Germinal center (tissue), 1 donor: Measurements from ENCODE around the gene PDGFC.

Experiments
- DNase-seq: peaks from one replicate; pipeline ENCODE4 v3.0.0; 2012; ENCODE audit warnings: mixed read lengths, low spot score

Gene PDGFC, protein sequence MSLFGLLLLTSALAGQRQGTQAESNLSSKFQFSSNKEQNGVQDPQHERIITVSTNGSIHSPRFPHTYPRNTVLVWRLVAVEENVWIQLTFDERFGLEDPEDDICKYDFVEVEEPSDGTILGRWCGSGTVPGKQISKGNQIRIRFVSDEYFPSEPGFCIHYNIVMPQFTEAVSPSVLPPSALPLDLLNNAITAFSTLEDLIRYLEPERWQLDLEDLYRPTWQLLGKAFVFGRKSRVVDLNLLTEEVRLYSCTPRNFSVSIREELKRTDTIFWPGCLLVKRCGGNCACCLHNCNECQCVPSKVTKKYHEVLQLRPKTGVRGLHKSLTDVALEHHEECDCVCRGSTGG

DNA sequence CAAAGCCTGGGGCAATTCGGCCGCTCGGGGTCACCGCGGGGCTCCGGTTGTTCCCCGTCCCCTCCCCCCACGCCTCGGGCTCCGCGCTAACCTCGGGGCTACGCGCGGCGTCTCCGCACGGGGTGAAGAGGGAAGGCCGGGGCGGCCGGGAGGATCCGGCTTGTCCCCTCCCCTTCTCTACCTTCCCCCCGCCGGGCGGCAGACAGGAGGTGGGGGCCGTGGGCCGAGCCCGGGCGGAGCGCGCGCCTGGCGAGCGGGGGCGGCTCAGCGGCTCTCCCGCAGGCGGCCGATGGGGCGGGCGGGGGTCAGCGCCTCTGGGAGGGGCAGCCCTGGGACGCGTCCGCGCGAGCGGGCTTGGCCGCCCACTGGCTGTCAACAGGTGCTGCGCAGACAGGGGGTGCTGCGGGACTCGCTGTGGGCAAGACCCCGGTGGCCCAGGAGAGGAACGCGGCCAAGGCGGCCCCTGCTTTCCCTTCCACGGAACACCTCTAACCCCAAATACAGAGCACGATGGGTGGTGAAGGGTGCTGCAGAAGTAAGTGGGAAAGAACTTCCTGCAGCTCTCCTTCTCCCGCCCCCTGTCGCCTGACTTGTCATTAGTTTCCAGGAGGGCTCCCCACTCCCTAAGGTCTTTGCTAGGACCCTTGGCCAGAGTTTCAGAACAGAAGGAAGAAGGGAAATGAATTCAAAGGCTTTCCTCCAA lies at the start of gene PDGFC:
Gene PDGFC, minus strand, starts transcription at position 124 of the 703 bp plus-strand sequence. CDS start 896 bp downstream, outside the sequence.
- DNase-seq, result peak; percentile 5

DNA sequence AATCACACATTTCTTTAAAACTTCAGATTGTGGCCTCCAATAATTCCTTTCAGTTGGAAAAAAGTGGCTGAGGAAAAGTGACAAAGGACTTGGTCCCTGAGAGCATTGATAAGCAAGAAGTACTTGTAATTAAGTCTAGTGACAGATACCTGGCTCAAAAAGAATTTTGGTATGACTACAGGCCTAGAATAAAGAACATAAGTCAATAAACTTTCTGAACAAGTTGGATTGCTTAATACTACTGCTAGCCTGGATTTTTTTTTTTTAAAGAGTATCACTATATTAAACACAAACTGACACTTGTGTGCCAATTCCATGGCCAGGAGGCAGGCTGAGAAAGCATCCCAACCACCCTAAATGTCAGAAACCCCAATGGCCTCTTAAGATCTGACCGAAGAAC lies 49.3 kb upstream of the PDGFC start:
- no peak for DNase-seq

DNA sequence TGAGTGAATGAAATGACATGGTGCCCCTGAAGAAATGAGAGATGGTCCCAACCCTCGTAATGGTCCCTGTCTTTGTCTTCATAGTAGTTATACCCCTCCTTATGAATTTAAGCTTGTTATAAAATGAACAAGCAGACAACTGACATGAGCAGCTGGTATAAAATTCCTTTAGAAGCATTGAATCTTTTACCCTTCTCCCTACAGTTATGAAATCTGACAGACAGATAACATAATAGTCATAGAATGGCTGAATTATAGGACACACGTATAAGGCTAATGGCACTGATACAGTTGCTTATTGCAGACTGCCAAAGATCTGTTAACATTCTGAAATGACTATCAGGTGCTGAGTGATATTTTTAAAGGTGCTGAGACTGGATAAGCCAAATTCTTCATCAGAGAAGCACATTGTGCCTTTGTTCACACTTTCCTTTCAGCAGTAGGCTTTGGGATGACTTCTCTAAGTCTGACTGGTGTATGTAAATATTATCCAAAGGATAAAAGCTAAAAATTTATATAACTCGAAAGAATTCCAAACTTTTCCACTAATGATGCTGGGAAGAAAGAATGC lies 47.4 kb upstream of the PDGFC start:
- DNase-seq, result no peak

DNA sequence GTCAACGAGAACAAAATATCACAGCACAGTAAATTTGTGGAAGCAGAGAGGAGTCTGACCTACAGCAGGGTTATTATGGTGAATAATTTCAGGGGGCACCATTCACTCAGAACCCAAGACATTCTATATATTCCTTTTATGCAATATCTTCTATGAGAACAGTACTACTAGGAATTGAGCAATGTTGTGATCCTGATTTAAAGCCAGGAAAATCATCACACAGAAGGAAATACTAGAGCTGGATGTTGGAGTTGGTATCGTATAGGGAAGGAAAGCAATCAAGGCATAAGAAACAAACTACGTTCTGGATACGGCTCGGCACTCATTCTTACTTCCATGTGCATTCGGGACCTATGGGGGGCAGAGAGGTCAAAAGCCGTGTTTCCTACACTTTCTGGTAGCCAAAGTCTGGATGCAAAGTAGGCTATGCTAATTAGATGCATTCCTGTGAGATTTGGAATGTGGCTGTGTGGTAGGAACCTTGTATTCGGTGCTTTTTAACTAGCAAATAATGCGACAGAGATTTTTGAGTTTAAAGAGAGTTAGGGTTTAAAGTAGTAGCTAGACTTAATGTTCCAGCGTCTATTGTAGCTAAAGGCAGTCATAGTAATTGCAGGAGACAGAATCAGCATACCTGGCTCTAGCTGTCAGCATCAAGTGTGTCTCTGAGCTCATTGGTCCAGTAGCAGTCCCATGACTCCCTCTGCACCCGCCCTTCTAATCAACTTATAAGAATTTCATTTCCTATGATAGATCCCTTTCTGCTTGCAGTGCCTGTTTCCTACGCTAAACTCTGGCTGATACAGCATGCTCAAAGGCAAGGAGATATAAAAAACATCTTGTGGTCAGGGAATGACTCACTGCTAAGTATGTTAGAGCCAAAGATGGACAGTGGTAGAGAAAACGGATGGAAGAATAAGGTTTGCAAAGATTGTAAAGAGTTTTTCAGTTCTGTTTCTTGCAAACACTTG lies 43.3 kb upstream of the PDGFC start:
- no peak for DNase-seq

DNA sequence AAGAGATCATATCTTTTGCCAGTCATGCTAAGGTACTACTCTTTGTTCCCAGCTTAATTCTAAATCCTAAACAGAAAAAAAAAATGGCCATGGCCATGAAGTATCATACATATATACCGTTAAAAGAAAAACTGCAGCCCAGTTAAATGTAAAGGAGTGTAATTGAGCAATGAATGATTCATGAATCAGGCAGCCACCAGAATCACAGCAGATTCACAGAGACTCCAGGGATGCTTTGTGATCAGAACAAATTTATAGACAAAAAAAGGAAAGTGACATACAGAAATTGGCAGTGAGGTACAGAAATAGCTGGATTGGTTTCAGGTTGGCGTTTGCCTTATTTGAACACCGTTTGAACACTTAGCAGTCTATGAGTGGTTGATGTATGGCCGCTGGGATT lies 42.1 kb upstream of the PDGFC start:
- no peak for DNase-seq

DNA sequence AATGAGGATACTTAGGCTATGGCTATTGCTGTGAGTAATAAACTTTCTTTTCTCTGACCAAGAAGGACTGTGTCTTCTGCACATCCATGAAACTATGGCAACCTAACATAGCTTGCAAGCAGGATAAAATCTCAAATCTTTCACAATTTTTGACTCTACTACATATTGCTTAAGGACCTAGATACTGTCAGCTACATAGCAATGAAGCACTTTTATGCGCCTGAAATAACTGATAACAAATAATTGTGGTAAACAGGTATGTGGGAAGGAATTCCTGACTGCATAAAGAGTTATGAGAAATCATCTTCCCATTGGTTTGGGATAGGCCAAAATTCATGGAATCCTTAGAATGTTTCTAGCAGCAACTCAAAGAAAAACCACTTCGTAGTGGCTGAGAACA lies 41.2 kb upstream of the PDGFC start:
- DNase-seq, result no peak

DNA sequence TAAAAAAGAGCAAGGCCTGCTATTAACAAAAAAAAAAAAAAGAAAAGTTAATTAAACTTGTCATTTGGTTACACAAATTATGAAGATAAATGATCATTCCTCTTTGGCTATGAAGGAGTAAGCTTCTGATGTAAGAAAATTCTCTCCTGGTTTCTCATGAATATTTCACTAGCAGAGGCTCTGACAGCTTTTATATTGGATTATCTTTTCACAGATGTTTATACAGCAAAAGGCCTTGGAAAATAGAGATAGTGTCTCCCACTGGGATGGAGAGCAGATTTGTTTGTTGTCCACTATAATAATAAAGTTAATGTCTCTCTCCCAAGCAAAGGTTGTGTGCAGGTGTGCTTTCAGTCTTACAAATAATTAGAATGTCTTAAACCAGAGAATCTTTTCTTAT lies 40.7 kb upstream of the PDGFC start:
- no peak for DNase-seq

DNA sequence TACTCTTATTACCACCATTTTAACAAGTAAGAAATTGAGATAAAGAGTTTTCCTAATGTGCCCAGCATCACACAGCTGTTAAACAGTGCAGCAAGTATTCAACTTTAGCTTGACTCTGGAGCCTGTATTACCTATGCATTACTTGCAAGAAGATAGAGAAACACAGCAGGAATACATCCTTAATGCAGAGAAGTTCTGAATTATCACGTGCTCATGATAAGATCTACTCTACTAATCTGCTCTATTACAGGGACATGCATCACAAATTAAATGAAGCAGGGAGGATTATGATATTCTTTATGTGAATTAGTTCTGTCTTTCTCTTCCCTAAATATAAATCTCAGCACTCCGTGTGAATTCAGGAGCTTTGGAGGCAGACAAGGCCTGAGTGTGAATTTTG lies 39.0 kb upstream of the PDGFC start:
- no peak for DNase-seq

DNA sequence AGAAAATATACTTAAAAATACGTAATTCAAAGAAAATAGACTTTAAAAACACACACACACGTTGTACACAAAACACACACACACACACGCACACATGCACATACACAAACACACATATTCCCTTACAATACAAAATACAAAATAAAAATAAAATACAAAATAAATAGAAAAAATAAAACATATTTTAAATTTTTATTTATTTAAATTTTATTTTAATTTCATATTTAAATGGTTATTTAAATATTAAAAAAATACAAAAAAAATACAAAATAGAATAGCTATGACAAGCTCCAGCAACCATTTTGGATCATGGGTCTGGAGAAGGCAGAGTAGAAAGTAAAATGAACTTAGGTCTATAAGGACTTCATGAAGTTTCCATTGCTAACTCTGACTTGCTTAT lies 34.2 kb upstream of the PDGFC start:
- DNase-seq, result no peak

DNA sequence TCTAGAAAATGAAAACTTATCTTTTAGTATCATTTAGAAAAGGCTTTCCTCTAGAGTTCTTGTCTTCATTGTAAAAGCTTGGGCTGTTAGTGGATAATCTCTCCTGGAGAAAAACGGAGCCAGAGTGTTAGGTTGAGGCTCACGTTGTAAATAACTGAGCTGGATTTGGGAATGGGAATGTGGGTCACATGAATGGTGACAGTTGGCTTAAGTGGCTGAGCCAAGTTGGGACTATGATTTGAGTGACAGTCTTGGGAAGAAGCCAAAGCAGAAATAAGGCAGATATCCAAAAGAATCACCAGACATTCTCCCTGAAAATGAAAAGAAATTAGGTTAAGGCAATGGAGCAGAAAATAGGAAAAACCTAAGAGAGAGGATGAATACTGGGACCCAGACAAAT lies 33.6 kb upstream of the PDGFC start:
- DNase-seq, result no peak

DNA sequence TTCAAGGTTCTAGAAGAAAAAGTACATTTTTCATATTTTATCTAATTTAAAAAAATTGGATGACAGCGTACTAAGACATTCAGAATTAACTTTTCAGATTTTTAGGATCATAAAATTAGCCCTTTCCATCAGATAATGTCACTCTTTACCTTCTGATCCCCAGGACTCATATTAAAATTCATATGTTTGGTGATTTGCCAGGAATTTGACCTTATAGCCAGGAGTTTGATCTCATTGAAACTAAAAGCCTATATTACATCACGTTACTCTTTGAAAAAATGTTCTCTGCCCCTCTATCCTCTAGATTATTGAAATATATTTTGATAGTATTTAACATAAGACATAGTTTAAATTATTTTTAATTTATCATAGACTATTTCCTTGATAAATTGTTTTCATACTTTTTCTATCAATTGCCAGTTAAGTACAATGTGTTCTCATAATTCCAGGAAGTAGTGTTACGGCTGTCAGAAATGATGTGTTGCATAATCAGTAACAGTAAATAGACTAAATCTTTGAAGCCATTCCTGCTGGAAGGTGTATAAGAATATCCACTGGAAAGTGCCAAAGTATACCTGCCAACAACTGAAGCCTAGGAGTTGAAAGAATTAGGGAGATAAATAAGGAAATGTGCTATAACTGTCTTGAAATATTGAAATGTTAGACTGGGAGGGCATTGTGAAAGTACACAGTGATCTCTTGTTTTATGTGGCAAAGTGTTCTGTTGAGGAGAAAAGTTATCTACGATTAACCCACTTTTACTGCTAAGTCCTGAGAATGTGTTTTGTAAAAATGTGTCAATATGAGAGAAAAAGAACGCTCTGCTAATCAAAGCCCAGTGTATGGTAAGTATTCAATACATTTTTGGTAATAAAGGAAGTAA lies 32.9 kb upstream of the PDGFC start:
- DNase-seq, result no peak

DNA sequence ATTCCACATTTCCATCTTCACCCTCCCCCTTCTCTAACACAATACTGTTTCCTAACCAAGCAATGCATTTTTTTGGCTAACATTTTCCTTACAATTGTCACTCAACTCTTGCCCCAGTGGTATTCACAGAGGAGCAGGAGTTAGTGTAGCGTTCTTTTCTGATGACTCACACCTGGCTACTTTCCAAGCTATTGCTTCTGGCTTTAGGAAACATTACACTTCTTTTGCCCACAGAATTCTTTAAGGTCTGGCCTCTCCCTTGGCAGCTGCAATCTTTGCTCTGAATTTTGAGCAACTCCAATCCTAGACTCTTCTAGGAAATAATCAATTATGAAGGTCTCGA lies 27.5 kb upstream of the PDGFC start:
- DNase-seq, result no peak

DNA sequence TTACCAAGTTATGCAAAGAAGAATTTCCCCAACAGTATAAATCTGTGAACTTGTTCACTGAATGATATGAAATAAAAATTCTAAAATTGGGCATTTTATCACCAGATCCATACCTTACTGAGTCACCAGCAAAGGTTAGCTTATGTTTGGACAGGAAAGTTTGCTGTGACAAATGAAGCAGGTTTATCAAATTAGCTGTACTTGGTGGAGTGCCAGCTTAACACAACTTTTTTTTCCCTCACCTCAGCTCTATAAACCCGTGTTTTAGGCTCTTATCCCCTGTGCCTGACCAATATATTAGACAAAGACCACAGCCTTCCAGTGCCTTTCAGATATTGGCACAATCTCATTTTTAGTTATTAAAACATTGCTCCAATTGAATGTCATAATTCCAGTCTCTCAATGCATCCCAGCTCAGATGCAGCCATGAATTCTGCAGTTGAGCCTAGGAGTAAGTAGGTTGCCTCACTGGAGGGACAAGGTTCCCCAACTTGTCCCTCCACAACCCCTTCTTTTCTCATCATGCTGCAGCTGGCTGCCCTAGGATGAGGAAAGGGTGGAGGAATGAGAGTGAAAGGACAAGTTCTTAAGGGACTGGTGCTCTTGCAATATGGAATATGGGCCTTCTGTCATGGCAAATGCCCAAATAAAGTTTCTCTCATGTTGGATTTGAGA lies 27.0 kb upstream of the PDGFC start:
- no peak for DNase-seq

DNA sequence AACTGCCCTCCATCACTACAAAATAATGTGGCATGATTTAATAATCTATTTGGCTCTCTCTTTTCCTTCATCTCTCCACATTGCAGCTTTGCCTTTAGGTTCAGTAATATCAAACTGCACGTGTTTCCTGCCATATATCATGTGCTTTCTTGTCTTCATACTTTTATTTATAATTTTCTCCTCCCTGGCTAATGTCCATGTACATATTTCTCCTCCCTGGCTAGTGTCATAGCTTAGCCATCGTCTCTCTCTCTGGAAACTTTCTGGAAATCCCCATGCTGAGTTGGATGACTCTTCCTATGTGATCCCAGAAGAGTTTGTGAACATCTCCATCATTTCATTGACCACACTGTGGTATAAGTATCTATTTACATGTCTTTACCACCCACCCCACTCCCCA lies 21.3 kb upstream of the PDGFC start:
- DNase-seq, result no peak

DNA sequence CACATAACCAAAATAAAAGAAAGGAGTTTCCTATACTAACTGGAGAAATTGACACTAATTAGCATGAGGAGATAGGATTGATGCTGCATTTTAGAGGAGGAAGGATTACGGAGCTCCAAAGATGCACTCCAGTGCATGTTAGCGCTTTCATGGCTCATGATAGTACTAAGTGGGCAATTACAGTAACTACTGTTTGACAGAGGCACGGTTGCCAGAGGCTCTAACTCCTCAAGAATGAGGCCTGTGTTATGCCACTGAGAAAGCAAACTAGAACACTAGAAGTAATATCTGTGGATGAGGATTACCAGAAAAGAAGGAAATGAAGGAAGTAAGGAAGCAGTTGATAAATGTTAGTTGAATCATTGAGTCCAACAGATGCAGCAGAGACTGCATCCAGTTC lies 19.6 kb upstream of the PDGFC start:
- no peak for DNase-seq

DNA sequence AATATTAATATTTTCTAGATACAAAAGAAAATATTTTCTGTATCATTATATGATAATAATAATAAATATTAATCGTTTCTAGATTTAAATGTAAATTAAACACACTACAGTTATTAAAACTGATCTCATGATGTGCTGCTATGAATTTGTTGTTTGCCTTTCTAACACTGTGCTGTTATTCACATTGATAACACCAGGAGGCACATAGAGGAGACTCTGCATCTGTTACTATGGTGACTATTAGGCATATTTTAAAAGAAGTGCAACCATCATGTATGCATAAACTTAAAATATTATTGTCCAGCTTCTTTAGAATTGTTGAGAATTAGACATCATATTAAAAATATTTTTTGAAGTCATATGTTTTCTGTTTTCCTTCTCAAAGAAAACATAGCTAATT lies 11.8 kb upstream of the PDGFC start:
- no peak for DNase-seq

DNA sequence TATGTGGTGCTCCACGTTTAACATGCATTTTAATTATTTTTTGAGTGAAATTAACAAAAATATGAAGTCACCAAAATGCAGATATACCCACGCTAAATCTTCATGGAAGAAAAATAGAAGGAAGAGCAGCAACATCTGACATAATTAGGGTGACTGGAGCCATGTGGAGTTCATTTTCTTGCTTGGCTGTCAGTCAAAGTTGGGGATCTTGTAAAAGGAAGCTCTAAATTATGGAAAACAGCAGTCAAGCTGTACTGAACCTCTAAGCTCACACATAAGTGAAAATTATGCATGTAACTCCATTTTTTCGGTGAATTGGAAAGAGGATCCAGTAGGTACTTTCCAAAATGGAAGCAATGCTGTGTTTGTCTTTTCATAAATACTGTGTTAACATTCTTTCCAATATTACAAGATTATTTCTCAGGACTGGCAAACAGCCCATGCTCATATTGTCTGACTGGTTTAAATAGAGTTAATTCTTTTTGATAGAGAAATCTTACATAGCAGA lies 9.7 kb upstream of the PDGFC start:
- no peak for DNase-seq

DNA sequence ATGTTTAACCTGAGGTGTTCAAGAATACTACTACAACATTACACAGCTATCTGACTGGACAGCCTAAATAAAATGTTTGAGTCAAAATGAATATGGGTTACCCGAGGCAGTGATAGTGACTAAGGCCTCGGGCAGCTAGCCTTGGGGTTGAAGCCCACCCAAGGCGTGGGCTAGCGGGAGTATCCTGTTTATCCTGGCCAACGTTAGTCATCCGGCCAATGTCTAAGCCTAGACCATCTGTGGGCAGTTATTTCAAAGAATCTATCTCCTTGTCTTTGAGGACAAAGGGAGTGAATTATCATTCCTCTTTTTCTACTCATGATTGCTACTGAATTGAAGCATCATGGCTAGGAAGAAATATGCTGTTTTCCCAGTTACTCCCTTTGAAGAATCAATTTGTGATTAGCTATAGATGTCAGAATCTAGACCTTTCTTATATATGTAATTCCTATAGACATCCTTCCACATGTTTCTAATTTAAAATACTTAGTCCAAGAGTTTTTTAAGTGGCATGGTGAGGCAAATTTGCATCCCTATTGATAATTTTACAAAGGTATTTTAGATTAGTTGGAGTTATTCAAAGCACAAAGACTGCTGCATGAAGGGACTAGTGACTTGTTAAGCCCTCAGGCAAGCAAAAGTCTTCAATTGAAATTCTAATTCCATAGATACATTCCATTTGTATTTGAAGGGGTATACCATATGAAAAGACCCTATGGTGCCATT lies 6.0 kb upstream of the PDGFC start:
- DNase-seq, result no peak

DNA sequence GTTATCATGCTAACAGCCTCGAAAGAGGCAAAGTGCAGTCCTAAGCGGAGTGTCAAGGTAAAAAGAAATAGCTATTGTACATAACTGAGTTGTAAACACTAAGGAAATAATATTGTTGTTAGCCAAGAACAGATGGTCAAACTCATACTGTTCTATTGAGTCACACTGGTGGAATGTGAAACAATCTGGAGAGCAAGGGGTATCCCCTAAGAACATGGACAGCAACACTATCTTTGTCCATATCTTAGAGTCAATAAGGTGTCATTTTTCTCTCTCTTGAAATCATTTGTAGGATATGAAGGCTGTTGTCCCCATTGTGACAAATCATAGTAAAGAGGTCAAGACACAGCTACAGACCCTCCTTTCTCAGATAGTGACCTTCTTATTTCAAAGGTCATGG lies 4.5 kb upstream of the PDGFC start:
- DNase-seq, result no peak

DNA sequence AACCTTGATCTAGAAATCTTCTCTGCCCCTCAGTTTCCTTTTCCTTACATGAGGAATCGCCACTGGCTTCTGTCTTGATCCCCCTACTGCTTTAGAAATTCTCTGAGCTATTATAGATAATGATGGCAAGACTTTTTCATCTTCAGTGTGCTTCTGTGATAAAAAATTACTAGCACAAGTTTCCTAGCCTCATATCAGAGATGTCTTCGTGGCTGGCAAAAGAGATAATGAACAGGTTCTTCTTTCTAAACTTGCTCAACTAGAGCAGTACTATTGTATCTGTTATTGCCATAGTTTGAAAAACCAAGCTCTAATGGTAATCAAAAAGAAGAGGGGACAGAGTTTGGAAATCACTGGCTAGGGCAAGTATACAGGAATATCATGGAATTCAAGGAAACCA lies 4.1 kb upstream of the PDGFC start:
- no peak for DNase-seq
